GM23248 (cell line): ENCODE results near the gene TRIM29. TPM values are rescaled to one million over a fixed set of nuclear protein-coding genes. Genes with fewer than 3 reads are reported as not detected.

Experiments
- DNase-seq: peaks from one replicate; pipeline ENCODE4 v3.0.0-alpha.2; 2015
- H2AFZ ChIP-seq: fragments of 200-600 bp; sonication (generic); 2 replicates; pipeline ENCODE4 v1.6.1; 2016; ENCODE audit warnings: antibody characterized with exemption
- H3F3A ChIP-seq: fragments of 200-600 bp; sonication (generic); 2 replicates; pipeline ENCODE4 v1.6.1; 2016; ENCODE audit warnings: mild to moderate bottlenecking, antibody characterized with exemption, mixed run types; ENCODE audit not compliant: insufficient read depth
- H3K27ac ChIP-seq: fragments of 200-600 bp; sonication (generic); 2 replicates; pipeline ENCODE4 v1.5.1; 2016; ENCODE audit warnings: mild to moderate bottlenecking
- H3K27me3 ChIP-seq: fragments of 200-600 bp; sonication (generic); replicated peaks from 2 replicates; pipeline ENCODE4 v1.6.1; 2016; ENCODE audit warnings: mild to moderate bottlenecking; ENCODE audit not compliant: insufficient read depth
- H3K36me3 ChIP-seq: fragments of 200-600 bp; sonication (generic); 2 replicates; pipeline ENCODE4 v1.6.1; 2016; ENCODE audit warnings: low read depth, mild to moderate bottlenecking
- H3K4me1 ChIP-seq: fragments of 200-600 bp; sonication (generic); 2 replicates; pipeline ENCODE4 v1.6.1; 2016; ENCODE audit warnings: mild to moderate bottlenecking; ENCODE audit not compliant: insufficient read depth
- H3K4me2 ChIP-seq: fragments of 200-600 bp; sonication (generic); one replicate; pipeline ENCODE4 v1.6.1; 2016; ENCODE audit warnings: mild to moderate bottlenecking; ENCODE audit not compliant: unreplicated experiment
- H3K4me3 ChIP-seq: fragments of 200-600 bp; sonication (generic); 2 replicates; pipeline ENCODE4 v1.5.1; 2016; ENCODE audit warnings: mild to moderate bottlenecking
- H3K79me2 ChIP-seq: fragments of 200-600 bp; sonication (generic); 2 replicates; pipeline ENCODE4 v1.6.1; 2016; ENCODE audit warnings: mild to moderate bottlenecking; ENCODE audit not compliant: insufficient read depth
- H3K9ac ChIP-seq: fragments of 200-600 bp; sonication (generic); 2 replicates; pipeline ENCODE4 v1.6.1; 2016; ENCODE audit warnings: mild to moderate bottlenecking
- H3K9me2 ChIP-seq: fragments of 200-600 bp; sonication (generic); 2 replicates; pipeline ENCODE4 v1.6.1; 2016; ENCODE audit warnings: mixed run types, mild to moderate bottlenecking, moderate library complexity; ENCODE audit not compliant: insufficient read depth
- H3K9me3 ChIP-seq: fragments of 200-600 bp; sonication (generic); one replicate; pipeline ENCODE4 v1.6.1; 2017; ENCODE audit warnings: low read depth
- H4K20me1 ChIP-seq: fragments of 200-600 bp; sonication (generic); 2 replicates; pipeline ENCODE4 v1.6.0; 2016; ENCODE audit not compliant: insufficient read depth
- EZH2 ChIP-seq: fragments of 200-600 bp; sonication (generic); IDR thresholded peaks from 2 replicates; pipeline ENCODE4 v1.6.1; 2018; ENCODE audit warnings: antibody characterized with exemption, mild to moderate bottlenecking; ENCODE audit not compliant: insufficient read depth, poor library complexity, severe bottlenecking
- EZH2phosphoT487 ChIP-seq: fragments of 200-600 bp; sonication (generic); IDR thresholded peaks from 2 replicates; pipeline ENCODE4 v1.6.1; 2018; ENCODE audit warnings: antibody characterized with exemption, moderate library complexity, mild to moderate bottlenecking, low read depth; ENCODE audit not compliant: insufficient read depth
- WGBS, 2 experiments: methylation state at CpG; one replicate each; pipeline ENCODE4 v1.1.6; 2015 to 2017; ENCODE audit warnings: low lambda C conversion rate in 2 of 2, low coverage in 1 of 2; ENCODE audit errors: missing lambda C conversion rate in 2 of 2; 5-methylcytosine and 5-hydroxymethylcytosine counted together
- in situ Hi-C: fragments of 300-500 bp; cut with MboI; formaldehyde crosslinking; loops from 2 replicates; pipeline ENCODE4 v1.15.0; 2020
- polyA plus RNA-seq: library from polyadenylated mRNA; unstranded; fragments of >200 nt; fragmentation: Nextera tagmentation; extraction: Ambion mirVana; gene quantifications from 2 replicates; pipeline ENCODE4 v1.2.1, GENCODE V29; 2016
- total RNA-seq: library from RNA; depleted of rRNA; stranded (reverse); fragments of >200 nt; shearing (Covaris generic); gene quantifications from 2 replicates; pipeline ENCODE4 v1.2.3, GENCODE V29; 2014

Gene TRIM29
- total and polyA plus RNA-seq, 2 experiments from 2014 or later = 0.86 TPM; not detected in 1

- Histone ChIP-seq H3F3A (no peaks in the 10 kb centered on the region), H3K9me3 (no peaks in the 10 kb centered on the region), H3K4me1 (no peaks in the 10 kb centered on the region), H3K79me2 (no peaks in the 10 kb centered on the region), H3K4me3 (peak overlapping the region; percentile 79), H4K20me1 (no peaks in the 10 kb centered on the region), H3K27me3 (peaks cover 17% of the 10 kb centered on the region; the same call in 1 of the 2 replicates), H2AFZ (peak overlapping the region; percentile 94), H3K27ac (no peak overlapping the region), H3K4me2 (peak overlapping the region; percentile 92), H3K9me2 (no peaks in the 10 kb centered on the region), H3K9ac (peak overlapping the region; percentile 70), H3K36me3 (no peaks in the 10 kb centered on the region)
- 1 to 2% methylated on average over 31 to 61 of the region's 71 CpGs for WGBS, 2 experiments
- in situ Hi-C loops = no loop called here
- TF ChIP-seq EZH2phosphoT487 (no peak), EZH2 (no peak)
- peak; percentile 81 for DNase-seq
These were observed 31.2 kb upstream of the TRIM29 start for GRCh38 chr11:120168960-120169681.

GRCh38 chr11:120168108-120168959, 30.4 kb upstream of the TRIM29 start:
- Histone ChIP-seq H2AFZ (peak overlapping the region; percentile 94), H3K9ac (peak overlapping the region; percentile 70), H3K4me1 (no peaks in the 10 kb centered on the region), H3K4me2 (peak overlapping the region; percentile 92), H3K36me3 (no peaks in the 10 kb centered on the region), H3K4me3 (peak overlapping the region; percentile 79), H4K20me1 (no peaks in the 10 kb centered on the region), H3K79me2 (no peaks in the 10 kb centered on the region), H3K9me3 (no peaks in the 10 kb centered on the region), H3K27ac (no peak overlapping the region), H3K9me2 (no peaks in the 10 kb centered on the region), H3F3A (no peaks in the 10 kb centered on the region), H3K27me3 (peaks cover 23% of the 10 kb centered on the region; the same call in 1 of the 2 replicates)
- no peak for TF ChIP-seq EZH2
- no peak for TF ChIP-seq EZH2phosphoT487
- WGBS, 2 experiments = 35 to 37% methylated on average over 35 of the region's 35 CpGs
- peak; percentile 32 for DNase-seq
- in situ Hi-C loops = no loop called here

GRCh38 chr11:120167659-120168058, 29.7 kb upstream of the TRIM29 start:
- Histone ChIP-seq H3K79me2 (no peaks in the 10 kb centered on the region), H2AFZ (no peak overlapping the region), H3K4me1 (no peaks in the 10 kb centered on the region), H3K27ac (no peak overlapping the region), H3K36me3 (no peaks in the 10 kb centered on the region), H3K4me2 (no peak overlapping the region), H3K9me3 (no peaks in the 10 kb centered on the region), H3K9ac (no peak overlapping the region), H3F3A (no peaks in the 10 kb centered on the region), H3K9me2 (no peaks in the 10 kb centered on the region), H3K27me3 (peaks cover 23% of the 10 kb centered on the region; the same call in 1 of the 2 replicates), H4K20me1 (no peaks in the 10 kb centered on the region), H3K4me3 (no peak overlapping the region)
- TF ChIP-seq EZH2phosphoT487 = no peak
- DNase-seq = no peak
- 53 to 58% methylated on average over 11 of the region's 11 CpGs for WGBS, 2 experiments
- in situ Hi-C loops = no loop called here

- Histone ChIP-seq H3K79me2 (no peaks in the 10 kb centered on the region), H3K4me2 (no peak overlapping the region), H3K9ac (no peak overlapping the region), H4K20me1 (no peaks in the 10 kb centered on the region), H3K4me1 (no peaks in the 10 kb centered on the region), H2AFZ (no peak overlapping the region), H3K27me3 (peaks cover 71% of the 10 kb centered on the region), H3K36me3 (no peaks in the 10 kb centered on the region), H3K9me2 (no peaks in the 10 kb centered on the region), H3K27ac (no peak overlapping the region), H3K4me3 (no peak overlapping the region), H3F3A (no peaks in the 10 kb centered on the region), H3K9me3 (peaks cover 8% of the 10 kb centered on the region)
- 50 to 53% methylated on average over 1 of the region's 1 CpG for WGBS, 2 experiments
- in situ Hi-C loops = no loop called here
- TF ChIP-seq EZH2 (no peak), EZH2phosphoT487 (no peak)
- DNase-seq = no peak
These were observed 22.5 kb upstream of the TRIM29 start for GRCh38 chr11:120160436-120160835.
